Fibroblast of lung (primary cell): Measurements from ENCODE around the gene C6orf47. TPM values are rescaled to one million over a fixed set of nuclear protein-coding genes. Genes with fewer than 3 reads are reported as not detected.

Source experiments
- DNase-seq, 2 donors: peaks; one replicate each; pipeline versions ENCODE4 v3.0.0 to v3.0.0-alpha.2; 2010; ENCODE audit warnings: low read depth in 2 of 2
- H2AFZ ChIP-seq: 2 replicates; pipeline ENCODE4 v1.5.1; 2012; ENCODE audit warnings: low read length, control low read depth, inconsistent platforms
- H3K27ac ChIP-seq: 2 replicates; pipeline ENCODE4 v1.5.1; 2011; ENCODE audit warnings: low read length, control low read depth; ENCODE audit not compliant: insufficient read depth
- H3K27me3 ChIP-seq: 2 replicates; pipeline ENCODE4 v1.5.1; 2011; ENCODE audit warnings: mild to moderate bottlenecking, low read length; ENCODE audit not compliant: control insufficient read depth, insufficient read depth
- H3K36me3 ChIP-seq: 2 replicates; pipeline ENCODE4 v1.5.1; 2011; ENCODE audit warnings: low read length; ENCODE audit not compliant: control insufficient read depth, insufficient read depth
- H3K4me1 ChIP-seq: 2 replicates; pipeline ENCODE4 v1.5.1; 2011; ENCODE audit warnings: low read length; ENCODE audit not compliant: control insufficient read depth, insufficient read depth; ENCODE audit errors: extremely low read depth
- H3K4me2 ChIP-seq: 2 replicates; pipeline ENCODE4 v1.5.1; 2011; ENCODE audit warnings: low read length, control low read depth; ENCODE audit not compliant: insufficient read depth; ENCODE audit errors: extremely low read depth
- H3K4me3 ChIP-seq, 4 experiments: fragments of 200-600 bp in 1 of 4; sonication (generic) in 1 of 4; replicated peaks in 1 of 4; 2 replicates each; pipeline ENCODE4 v1.5.1; 2011 to 2016; ENCODE audit warnings: low read length in 4 of 4, low read depth in 3 of 4, mild to moderate bottlenecking in 3 of 4, control low read depth in 2 of 4, inconsistent platforms in 1 of 4, mixed read lengths in 1 of 4; ENCODE audit not compliant: insufficient read depth in 1 of 4; ENCODE audit errors: control extremely low read depth in 1 of 4
- H3K79me2 ChIP-seq: 2 replicates; pipeline ENCODE4 v1.5.1; 2012; ENCODE audit warnings: mild to moderate bottlenecking, low read length, inconsistent platforms; ENCODE audit not compliant: control insufficient read depth, insufficient read depth
- H3K9ac ChIP-seq: 2 replicates; pipeline ENCODE4 v1.5.1; 2011; ENCODE audit warnings: mild to moderate bottlenecking, low read length, control low read depth; ENCODE audit not compliant: insufficient read depth
- H3K9me3 ChIP-seq: 2 replicates; pipeline ENCODE4 v1.5.1; 2012; ENCODE audit warnings: low read depth, low read length; ENCODE audit not compliant: control insufficient read depth, insufficient read depth
- H4K20me1 ChIP-seq: 2 replicates; pipeline ENCODE4 v1.5.1; 2011; ENCODE audit warnings: low read length; ENCODE audit not compliant: control insufficient read depth, insufficient read depth; ENCODE audit errors: extremely low read depth
- CTCF ChIP-seq, 2 donors: IDR thresholded peaks in 1 of 2; conservative IDR thresholded peaks in 1 of 2; 1 replicate in 1 of 2; 2 replicates in 1 of 2; pipeline ENCODE4 v1.5.1; 2011 to 2012; ENCODE audit warnings: low read length in 2 of 2, control low read depth in 1 of 2, inconsistent platforms in 1 of 2, low read depth in 1 of 2, mild to moderate bottlenecking in 1 of 2
- EZH2 ChIP-seq: IDR thresholded peaks from 2 replicates; pipeline ENCODE4 v1.5.1; 2012; ENCODE audit warnings: low read length, control low read depth, mild to moderate bottlenecking; ENCODE audit errors: missing control alignments
- polyA plus RNA-seq, 2 donors: library from polyadenylated mRNA; depleted of rRNA in 1 of 2; stranded (reverse) in 1 of 2; unstranded in 1 of 2; fragments of >200 nt; gene quantifications; 2 replicates each; pipeline ENCODE4 v1.2.1, GENCODE V29; 2011 to 2012; ENCODE audit warnings: missing spikeins in 1 of 2
- total RNA-seq: library from RNA; depleted of rRNA; stranded (reverse); fragments of >200 nt; gene quantifications from 2 replicates; pipeline ENCODE4 v1.2.1, GENCODE V29; 2014

Gene C6orf47
- total and polyA plus RNA-seq, 2 donors (not counting 1 experiment from before 2014, with no cell fraction given): 7.9 to 20.6 TPM

GRCh38 chr6:31643818-31644454, 16.6 kb downstream of the C6orf47 start:
- Histone ChIP-seq H3K27ac (no peak overlapping the region), H3K36me3 (peaks cover 35% of the 10 kb centered on the region), H3K4me2 (no peak overlapping the region), H2AFZ (no peak overlapping the region), H3K79me2 (no peaks in the 10 kb centered on the region), H3K9ac (no peak overlapping the region), H4K20me1 (no peaks in the 10 kb centered on the region), H3K9me3 (no peaks in the 10 kb centered on the region), H3K27me3 (no peaks in the 10 kb centered on the region), H3K4me1 (no peaks in the 10 kb centered on the region), H3K4me3 (no peak overlapping the region)
- no peak for DNase-seq
- TF ChIP-seq CTCF (conservative IDR thresholded peaks at IDR 0.05 in 1 of 2, IDR thresholded peaks at IDR 0.05 in 1 of 2; ENCODE audit: low read depth in 1 of 2, low read length in 2 of 2): no peak
- TF ChIP-seq EZH2: no peak

GRCh38 chr6:31642798-31643570, 17.6 kb downstream of the C6orf47 start:
- peaks cover 30% of the 10 kb centered on the region for H3K36me3 ChIP-seq
- no peak overlapping the region for H3K4me3 ChIP-seq
- no peaks in the 10 kb centered on the region for H3K27me3 ChIP-seq
- no peak overlapping the region for H2AFZ ChIP-seq
- H3K9me3 ChIP-seq: no peaks in the 10 kb centered on the region
- no peak overlapping the region for H3K9ac ChIP-seq
- no peaks in the 10 kb centered on the region for H3K79me2 ChIP-seq
- DNase-seq: no peak
- no peaks in the 10 kb centered on the region for H3K4me1 ChIP-seq
- H4K20me1 ChIP-seq: no peaks in the 10 kb centered on the region
- H3K27ac ChIP-seq: no peak overlapping the region
- TF ChIP-seq CTCF (conservative IDR thresholded peaks at IDR 0.05 in 1 of 2, IDR thresholded peaks at IDR 0.05 in 1 of 2; ENCODE audit: low read depth in 1 of 2, low read length in 2 of 2) (no peak), EZH2 (no peak)
- no peak overlapping the region for H3K4me2 ChIP-seq

- Histone ChIP-seq H3K4me1 (no peaks in the 10 kb centered on the region), H3K36me3 (peaks cover 36% of the 10 kb centered on the region), H3K9ac (no peak overlapping the region), H4K20me1 (no peaks in the 10 kb centered on the region), H3K79me2 (no peaks in the 10 kb centered on the region), H2AFZ (no peak overlapping the region), H3K4me3 (no peak overlapping the region), H3K9me3 (no peaks in the 10 kb centered on the region), H3K4me2 (no peak overlapping the region), H3K27ac (no peak overlapping the region), H3K27me3 (no peaks in the 10 kb centered on the region)
- TF ChIP-seq EZH2 (no peak), CTCF (conservative IDR thresholded peaks at IDR 0.05 in 1 of 2, IDR thresholded peaks at IDR 0.05 in 1 of 2; ENCODE audit: low read depth in 1 of 2, low read length in 2 of 2) (no peak)
- no peak for DNase-seq
These were observed 19.2 kb downstream of the C6orf47 start for GRCh38 chr6:31641370-31641769.
